Suprapubic skin (tissue), 4 donors: ENCODE measurements around the gene EPHA4. TPM values are rescaled to one million over a fixed set of nuclear protein-coding genes. Genes with fewer than 3 reads are reported as not detected.

Experiments
- DNase-seq, 2 donors: peaks; one replicate each; pipeline ENCODE4 v3.0.0-alpha.2; 2019; ENCODE audit warnings: low spot score in 2 of 2
- H3K27ac ChIP-seq: fragments of 200-600 bp; sonication (generic); one replicate; pipeline ENCODE4 v1.5.1; 2019
- H3K27me3 ChIP-seq: fragments of 200-600 bp; sonication (generic); one replicate; pipeline ENCODE4 v1.5.1; 2019
- H3K36me3 ChIP-seq: fragments of 200-600 bp; sonication (generic); one replicate; pipeline ENCODE4 v1.5.1; 2019
- H3K4me1 ChIP-seq: fragments of 200-600 bp; sonication (generic); one replicate; pipeline ENCODE4 v1.5.1; 2019
- H3K4me3 ChIP-seq: fragments of 200-600 bp; sonication (generic); one replicate; pipeline ENCODE4 v1.5.1; 2019; ENCODE audit warnings: mild to moderate bottlenecking
- H3K9me3 ChIP-seq: fragments of 200-600 bp; sonication (generic); one replicate; pipeline ENCODE4 v1.5.1; 2019
- CTCF ChIP-seq, 2 donors: fragments of 200-600 bp in 1 of 2; fragments of 450-650 bp in 1 of 2; sonication (generic) in 1 of 2; IDR thresholded peaks; one replicate each; pipeline ENCODE4 v1.5.1; 2016 to 2019; ENCODE audit warnings: antibody characterized with exemption in 2 of 2, mild to moderate bottlenecking in 1 of 2, moderate library complexity in 1 of 2
- EP300 ChIP-seq: sonication (generic); formaldehyde crosslinking; IDR thresholded peaks from one replicate; pipeline ENCODE4 v1.6.1; 2017; ENCODE audit warnings: antibody characterized with exemption
- POLR2A ChIP-seq, 2 donors: fragments of 450-650 bp; IDR thresholded peaks; one replicate each; pipeline ENCODE4 v1.6.1; 2017; ENCODE audit warnings: antibody characterized with exemption in 2 of 2, mild to moderate bottlenecking in 2 of 2, moderate library complexity in 2 of 2
- POLR2AphosphoS5 ChIP-seq, 3 donors: sonication (generic); formaldehyde crosslinking; IDR thresholded peaks; one replicate each; pipeline ENCODE4 v1.6.1; 2017; ENCODE audit warnings: antibody characterized with exemption in 3 of 3
- WGBS: methylation state at CpG from one replicate; pipeline ENCODE4 v1.1.5; 2018; 5-methylcytosine and 5-hydroxymethylcytosine counted together
- total RNA-seq, 4 donors: library from RNA; depleted of rRNA; stranded (reverse); fragments of >200 nt; gene quantifications; one replicate each; pipeline ENCODE4 v1.1.0, GENCODE V29; 2016

Gene EPHA4
- total RNA-seq, 4 donors from 2014 or later = 49.9 to 70.6 (median 67.8) TPM

GRCh38 chr2:221590861-221591365 is 18.8 kb upstream of the EPHA4 start:
- Histone ChIP-seq H3K9me3 (no peaks in the 10 kb centered on the region), H3K36me3 (no peaks in the 10 kb centered on the region), H3K27me3 (no peaks in the 10 kb centered on the region), H3K27ac (no peak overlapping the region), H3K4me3 (no peak overlapping the region), H3K4me1 (no peaks in the 10 kb centered on the region)
- DNase-seq = no peak
- no peak for TF ChIP-seq POLR2AphosphoS5 (IDR thresholded peaks at IDR 0.05)
- no peak for TF ChIP-seq POLR2A (IDR thresholded peaks at IDR 0.05)
- TF ChIP-seq CTCF (IDR thresholded peaks at IDR 0.05) = no peak
- WGBS = 69% methylated on average over 4 of the region's 4 CpGs

- no peaks in the 10 kb centered on the region for H3K4me1 ChIP-seq
- H3K4me3 ChIP-seq = no peak overlapping the region
- no peaks in the 10 kb centered on the region for H3K36me3 ChIP-seq
- whole genome bisulfite sequencing = 61% methylated on average over 4 of the region's 4 CpGs
- TF ChIP-seq POLR2AphosphoS5 (IDR thresholded peaks at IDR 0.05) = no peak
- no peak for TF ChIP-seq EP300
- TF ChIP-seq POLR2A (IDR thresholded peaks at IDR 0.05) = no peak
- no peak for TF ChIP-seq CTCF (IDR thresholded peaks at IDR 0.05)
- H3K27ac ChIP-seq = no peak overlapping the region
- no peaks in the 10 kb centered on the region for H3K9me3 ChIP-seq
- no peak for DNase-seq
- no peaks in the 10 kb centered on the region for H3K27me3 ChIP-seq
Measured at GRCh38 chr2:221589696-221590095, 17.6 kb upstream of the EPHA4 start.

- Histone ChIP-seq H3K4me1 (no peaks in the 10 kb centered on the region), H3K27me3 (no peaks in the 10 kb centered on the region), H3K27ac (no peak overlapping the region), H3K4me3 (no peak overlapping the region), H3K9me3 (no peaks in the 10 kb centered on the region), H3K36me3 (no peaks in the 10 kb centered on the region)
- DNase-seq = no peak
- WGBS = 86% methylated on average over 10 of the region's 10 CpGs
- no peak for TF ChIP-seq POLR2A (IDR thresholded peaks at IDR 0.05)
- TF ChIP-seq EP300 = no peak
- no peak for TF ChIP-seq CTCF (IDR thresholded peaks at IDR 0.05)
- TF ChIP-seq POLR2AphosphoS5 (IDR thresholded peaks at IDR 0.05) = no peak
Measured at GRCh38 chr2:221588306-221588985, 16.3 kb upstream of the EPHA4 start.

- no peak for DNase-seq
- Histone ChIP-seq H3K4me3 (no peak overlapping the region), H3K27me3 (peaks cover 7% of the 10 kb centered on the region), H3K9me3 (no peaks in the 10 kb centered on the region), H3K4me1 (no peaks in the 10 kb centered on the region), H3K36me3 (no peaks in the 10 kb centered on the region), H3K27ac (no peak overlapping the region)
- TF ChIP-seq POLR2AphosphoS5 (IDR thresholded peaks at IDR 0.05) (no peak), CTCF (IDR thresholded peaks at IDR 0.05) (no peak), POLR2A (IDR thresholded peaks at IDR 0.05) (no peak), EP300 (no peak)
- WGBS = 89% methylated on average over 1 of the region's 1 CpG
Measured at GRCh38 chr2:221581986-221582385, 9.9 kb upstream of the EPHA4 start.

- Histone ChIP-seq H3K9me3 (no peaks in the 10 kb centered on the region), H3K36me3 (no peaks in the 10 kb centered on the region), H3K27ac (no peak overlapping the region), H3K4me3 (peak overlapping the region; percentile 94), H3K4me1 (peaks cover 38% of the 10 kb centered on the region), H3K27me3 (peaks cover 9% of the 10 kb centered on the region)
- 20% methylated on average over 7 of the region's 7 CpGs for WGBS
- no peak for DNase-seq
- TF ChIP-seq CTCF (IDR thresholded peaks at IDR 0.05) = no peak
- no peak for TF ChIP-seq EP300
- TF ChIP-seq POLR2A (IDR thresholded peaks at IDR 0.05) = no peak
- no peak for TF ChIP-seq POLR2AphosphoS5 (IDR thresholded peaks at IDR 0.05)
Measured at GRCh38 chr2:221574231-221574570, 2.1 kb upstream of the EPHA4 start.
